Jurkat, Clone E6-1 (cell line): ENCODE data around the gene CDC25C.
A peak's percentile ranks its signal among the peaks of the same experiment; 100 is the strongest.
"Not testable (repeated sequence)": the region's sequence is repeated elsewhere in the genome, so short reads cannot be mapped to it uniquely, and the experiment has no call there.

Source experiments
- DNase-seq: peaks from one replicate; pipeline ENCODE4 v3.0.0-alpha.2; 2011; ENCODE audit warnings: low read depth, low spot score
- H3K4me3 ChIP-seq: 2 replicates; pipeline ENCODE4 v1.5.1; 2011; ENCODE audit warnings: mild to moderate bottlenecking, low read length, control low read depth, moderate library complexity

Gene CDC25C

DNA sequence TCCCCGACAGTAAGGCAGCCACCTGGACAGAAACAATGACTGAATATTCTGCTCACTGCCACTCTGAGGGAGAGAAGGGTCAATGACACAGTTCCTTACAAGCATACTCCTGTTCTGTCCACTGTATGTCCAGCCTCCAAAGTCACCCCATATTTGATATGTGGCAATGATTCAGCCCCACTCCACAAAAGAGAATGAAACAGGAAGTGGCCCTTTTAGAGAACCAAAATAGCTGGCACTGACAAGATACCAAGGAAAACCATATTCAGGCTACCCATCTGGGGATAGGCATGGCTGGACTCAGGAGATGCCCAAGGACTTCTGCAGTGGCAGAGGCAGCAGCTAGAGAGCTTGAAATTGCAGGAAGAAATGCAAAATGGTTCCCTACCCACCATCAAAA, 44.4 kb downstream of the CDC25C start:
- DNase-seq: no peak
- no peak overlapping the region for H3K4me3 ChIP-seq

DNA sequence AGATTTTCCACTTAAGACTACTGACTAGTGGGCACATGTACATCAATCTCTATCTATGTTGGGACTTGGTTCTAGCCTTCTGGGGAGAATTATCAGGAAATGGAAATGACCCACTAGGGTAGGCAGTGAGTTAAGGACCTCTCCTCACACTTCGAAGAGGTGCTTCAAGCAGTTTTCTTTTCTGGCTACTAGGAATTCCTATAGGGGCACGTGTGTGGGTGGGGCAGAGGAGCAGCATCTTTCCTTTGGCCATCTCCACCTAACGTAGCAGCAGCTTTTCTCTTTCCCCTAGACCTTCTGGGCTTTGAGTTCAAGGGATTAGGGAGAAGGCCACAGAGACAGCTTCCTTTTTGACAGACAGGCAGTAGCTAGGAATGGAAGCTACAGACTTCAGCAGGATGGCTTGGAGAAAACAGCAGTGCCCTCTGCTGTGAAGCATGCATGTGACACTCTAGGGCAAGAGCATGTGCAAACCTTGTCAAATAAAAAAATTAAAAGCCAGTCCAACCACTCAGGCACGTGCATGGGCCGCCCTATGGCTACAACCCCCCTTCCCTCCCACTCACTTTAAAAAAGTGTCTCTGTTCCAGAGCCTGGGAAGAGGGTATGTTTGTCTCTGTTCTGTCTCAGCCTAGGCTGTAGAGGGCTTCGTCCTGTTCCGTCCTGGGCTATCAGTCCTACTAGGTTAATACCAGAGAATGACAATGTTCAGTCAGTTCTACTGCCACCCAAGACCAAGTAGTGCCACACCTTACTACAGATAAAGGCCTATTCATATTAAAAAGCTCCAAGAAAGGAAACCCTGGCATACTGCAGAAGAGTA, 48.5 kb downstream of the CDC25C start:
- peak; percentile 17 for DNase-seq
- no peak overlapping the region for H3K4me3 ChIP-seq

DNA sequence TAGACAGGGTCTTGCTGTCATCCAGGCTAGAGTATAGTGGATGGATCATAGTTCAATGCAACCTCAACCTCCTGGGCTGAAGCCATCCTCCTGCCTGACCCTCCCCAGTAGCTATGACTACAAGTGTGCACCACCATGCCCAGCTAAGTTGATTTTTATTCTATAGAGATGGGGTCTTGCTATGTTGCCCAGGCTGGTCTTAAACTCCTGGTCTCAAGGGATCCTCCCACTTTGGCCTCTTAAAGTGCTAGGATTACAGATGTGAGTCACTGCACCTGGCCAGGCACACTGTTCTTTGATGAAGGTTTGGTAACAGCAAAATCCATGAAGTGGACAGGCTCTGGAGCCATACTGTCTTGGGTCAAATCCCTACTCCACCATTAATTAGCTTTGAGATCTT, 50.7 kb downstream of the CDC25C start:
- DNase-seq: no peak
- no peak overlapping the region for H3K4me3 ChIP-seq

DNA sequence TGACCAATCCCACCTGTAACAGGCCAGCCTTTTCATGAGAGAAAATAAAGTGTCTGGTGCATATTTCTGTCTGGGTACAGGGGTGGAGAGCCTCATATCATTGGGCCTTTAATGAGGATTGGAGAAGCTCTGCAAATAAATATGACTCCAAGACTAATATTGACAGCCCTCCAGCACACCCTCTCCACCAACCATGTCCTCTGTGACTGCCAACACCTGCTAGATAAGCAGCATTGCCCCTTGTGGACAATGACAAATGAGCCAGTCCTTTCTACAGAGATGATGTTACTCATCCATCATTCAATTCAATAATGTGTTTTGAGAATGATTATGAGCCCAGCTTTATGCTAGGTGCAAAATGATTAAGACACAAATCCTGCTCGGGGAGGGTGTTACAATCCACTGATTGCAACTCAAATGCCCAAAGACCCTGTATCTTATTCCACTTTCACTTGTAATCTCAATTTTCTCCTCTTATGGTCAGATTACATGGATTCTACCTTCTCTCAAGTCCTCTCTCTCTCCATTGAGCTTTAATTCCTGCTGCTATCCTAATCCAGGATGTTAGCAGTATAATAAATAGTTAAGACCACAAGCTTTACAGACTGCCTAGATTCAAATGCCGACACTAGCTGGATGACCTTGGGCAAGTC, 55.1 kb downstream of the CDC25C start:
- H3K4me3 ChIP-seq: no peak overlapping the region
- DNase-seq: no peak

DNA sequence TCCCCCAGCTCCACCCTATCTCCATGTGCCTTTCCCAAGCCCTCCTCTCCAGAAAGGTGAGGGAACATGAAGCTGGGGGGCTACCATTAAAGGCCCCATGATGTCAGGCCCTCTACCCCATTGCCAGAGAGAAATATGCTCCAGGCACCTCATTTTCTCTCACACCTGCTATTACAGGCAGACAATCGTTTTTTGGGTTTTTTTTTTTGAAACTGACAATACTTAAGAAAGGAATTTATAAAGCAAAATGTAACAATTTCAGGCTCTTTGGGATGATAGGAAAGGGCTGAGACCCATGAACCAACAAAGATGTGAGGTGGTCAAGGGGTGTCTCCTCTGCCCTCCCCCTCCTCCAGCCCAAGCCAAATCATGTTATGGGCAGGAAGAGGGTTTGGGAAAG, 55.7 kb downstream of the CDC25C start:
- DNase-seq: no peak
- H3K4me3 ChIP-seq: no peak overlapping the region

DNA sequence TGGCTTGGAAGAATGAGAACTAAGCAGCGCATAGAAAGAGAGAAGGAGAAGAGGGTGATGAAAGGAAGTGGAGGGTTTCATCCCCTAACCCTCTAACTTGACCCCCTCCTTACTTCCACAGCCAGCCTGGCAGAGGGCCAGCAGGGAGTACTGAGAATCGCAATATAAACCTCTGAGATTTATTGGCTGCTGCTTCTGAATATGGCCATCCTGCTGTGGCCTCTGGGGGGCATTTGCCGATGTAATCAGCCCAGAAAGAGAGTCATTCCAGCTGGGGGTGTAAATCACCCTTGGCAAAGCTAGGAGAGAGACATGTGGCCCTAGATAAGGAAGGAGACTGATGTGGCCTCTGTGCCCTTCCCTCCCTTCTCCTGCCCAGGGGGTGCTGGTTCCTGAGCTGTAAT, 56.2 kb downstream of the CDC25C start:
- DNase-seq: no peak

DNA sequence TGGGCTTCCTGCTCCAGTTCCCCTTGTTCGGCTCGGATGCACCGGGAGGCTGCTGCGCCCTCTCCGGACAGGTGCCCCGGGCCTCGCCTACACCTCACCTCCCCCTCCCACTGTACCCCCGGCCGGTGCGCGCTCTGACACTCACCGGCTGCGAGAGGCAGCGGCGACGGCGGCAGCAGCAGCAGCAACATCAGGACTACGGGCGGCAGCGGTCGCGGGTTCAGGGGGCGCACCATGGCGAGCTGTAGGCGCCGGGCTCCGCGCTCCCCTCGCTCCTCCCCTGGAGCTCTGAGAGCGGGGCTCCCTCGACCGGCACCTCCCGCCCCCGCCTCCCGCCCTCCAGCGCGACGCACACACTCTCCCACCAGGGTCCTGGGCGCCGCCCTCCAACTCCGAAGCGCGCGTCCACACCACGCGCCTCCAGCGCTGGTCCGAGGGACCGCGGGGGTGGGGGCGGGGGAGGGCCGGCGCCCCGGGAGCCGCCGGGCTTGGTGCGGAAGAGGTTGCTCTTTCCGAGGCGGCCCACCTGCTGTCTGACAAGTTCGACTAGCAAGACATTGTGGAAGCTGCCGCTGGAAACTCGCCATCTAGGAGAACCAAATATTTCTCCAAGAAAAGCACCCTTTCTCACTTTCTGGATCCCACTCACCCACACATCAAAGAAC, 57.3 kb downstream of the CDC25C start, which contains the start of gene GFRA3:
Gene GFRA3, minus strand, starts transcription at position 433 of the 665 bp plus-strand sequence. Its CDS starts 197 bp downstream, at position 236.
- DNase-seq: no peak
- peak within 1 kb of the TSS; percentile 21 for H3K4me3 ChIP-seq

More for the DNA sequence above, 56.2 kb downstream of the CDC25C start:
- H3K4me3 ChIP-seq: no peak overlapping the region

DNA sequence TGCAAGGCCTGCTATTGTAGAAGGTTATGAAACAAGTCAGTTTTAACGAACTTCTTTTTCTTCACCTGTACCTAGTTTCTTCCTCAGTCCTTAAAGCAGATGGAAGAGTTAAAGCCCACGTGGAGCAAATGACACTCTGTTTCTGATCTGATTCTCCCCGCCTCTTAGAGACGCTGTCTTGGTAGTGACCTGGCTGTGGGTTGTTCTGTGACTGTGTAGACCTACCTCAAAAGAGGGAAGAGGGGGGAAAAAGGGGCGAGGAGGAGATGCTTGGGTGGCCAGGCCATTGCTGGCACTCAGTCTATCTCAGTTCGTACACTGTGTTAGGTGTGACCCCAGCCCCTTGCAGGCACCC, 57.8 kb downstream of the CDC25C start:
- DNase-seq: no peak
- peak overlapping the region; percentile 21 for H3K4me3 ChIP-seq

DNA sequence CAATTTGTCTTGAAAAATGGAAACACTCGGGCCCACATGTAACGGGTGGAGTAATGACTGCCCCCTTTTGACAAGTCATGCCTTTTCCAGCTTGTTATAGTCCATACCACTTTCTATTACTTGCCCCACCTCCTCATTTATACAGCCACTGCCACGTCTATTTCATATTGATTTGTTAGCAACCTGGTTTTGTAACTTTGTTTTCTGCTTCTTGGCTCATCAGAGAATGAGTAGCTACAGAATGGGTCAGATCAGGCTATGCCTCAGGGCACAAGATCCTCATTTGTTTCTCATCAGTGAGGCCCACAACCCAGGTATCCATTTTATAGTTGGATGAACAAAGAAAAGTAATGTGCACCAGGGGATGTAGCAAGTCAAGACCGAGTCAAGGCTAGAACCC, 58.9 kb downstream of the CDC25C start:
- DNase-seq: no peak

DNA sequence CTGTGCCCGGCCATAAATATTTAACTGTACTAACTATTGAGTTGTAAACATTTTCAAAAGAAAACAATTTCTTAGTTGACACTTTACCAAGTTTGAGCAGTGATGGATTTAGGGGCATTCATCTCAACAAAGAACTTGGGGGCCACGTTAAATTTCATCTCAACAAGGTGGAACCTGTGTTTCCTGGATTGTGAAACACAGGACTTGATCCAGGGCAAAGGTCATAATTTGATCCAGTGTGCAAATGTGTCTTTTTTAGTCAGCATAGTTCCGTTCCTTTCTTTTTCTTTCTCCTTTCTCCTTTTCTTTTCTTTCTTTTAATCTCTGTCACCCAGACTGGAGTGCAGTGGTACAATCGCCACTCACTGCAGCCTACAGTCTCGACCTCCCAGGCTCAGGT, 60.3 kb downstream of the CDC25C start:
- H3K4me3 ChIP-seq: no peak overlapping the region
- no peak for DNase-seq

More for the DNA sequence above, 58.9 kb downstream of the CDC25C start:
- no peak overlapping the region for H3K4me3 ChIP-seq

DNA sequence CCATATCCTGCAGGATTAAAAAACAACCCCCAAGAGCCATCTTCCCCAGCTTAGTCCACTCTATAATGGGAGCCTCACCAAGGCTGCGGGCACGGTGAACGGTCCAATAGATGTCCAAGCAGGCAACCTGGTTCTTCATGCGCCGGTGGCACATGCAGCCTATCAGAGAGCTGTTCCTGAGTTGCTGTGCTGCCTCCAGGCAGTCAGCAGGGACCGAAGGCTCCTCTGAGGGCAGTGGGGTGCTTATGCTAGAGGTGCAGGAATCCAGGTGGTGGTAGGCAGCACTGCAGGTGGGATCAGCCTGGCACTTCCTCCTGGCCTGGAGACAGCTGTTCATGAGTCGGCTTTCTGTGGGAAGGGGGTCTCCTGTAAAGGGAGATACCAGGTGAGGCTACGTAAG, 67.4 kb downstream of the CDC25C start:
- DNase-seq: no peak

DNA sequence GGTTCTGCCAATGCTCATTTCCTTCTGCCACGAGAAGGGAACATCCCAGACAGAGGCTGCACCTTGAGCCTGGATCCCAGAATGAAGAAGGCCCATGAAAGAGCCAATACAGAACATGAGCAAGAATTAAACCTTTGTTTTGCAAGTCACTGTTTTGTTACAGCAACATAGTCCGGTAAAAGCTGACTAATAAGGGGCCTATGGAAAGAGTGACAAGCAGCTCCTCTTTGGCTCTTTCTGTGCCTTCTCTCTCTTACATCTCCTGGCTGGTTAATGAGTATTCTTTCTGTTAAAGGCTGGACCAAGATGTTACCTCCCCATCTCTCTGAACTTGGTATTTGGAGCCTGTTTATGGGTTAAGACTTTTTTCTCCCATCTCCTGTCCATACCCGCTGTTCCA, 68.0 kb downstream of the CDC25C start:
- no peak overlapping the region for H3K4me3 ChIP-seq
- no peak for DNase-seq

More for the DNA sequence above, 67.4 kb downstream of the CDC25C start:
- no peak overlapping the region for H3K4me3 ChIP-seq

DNA sequence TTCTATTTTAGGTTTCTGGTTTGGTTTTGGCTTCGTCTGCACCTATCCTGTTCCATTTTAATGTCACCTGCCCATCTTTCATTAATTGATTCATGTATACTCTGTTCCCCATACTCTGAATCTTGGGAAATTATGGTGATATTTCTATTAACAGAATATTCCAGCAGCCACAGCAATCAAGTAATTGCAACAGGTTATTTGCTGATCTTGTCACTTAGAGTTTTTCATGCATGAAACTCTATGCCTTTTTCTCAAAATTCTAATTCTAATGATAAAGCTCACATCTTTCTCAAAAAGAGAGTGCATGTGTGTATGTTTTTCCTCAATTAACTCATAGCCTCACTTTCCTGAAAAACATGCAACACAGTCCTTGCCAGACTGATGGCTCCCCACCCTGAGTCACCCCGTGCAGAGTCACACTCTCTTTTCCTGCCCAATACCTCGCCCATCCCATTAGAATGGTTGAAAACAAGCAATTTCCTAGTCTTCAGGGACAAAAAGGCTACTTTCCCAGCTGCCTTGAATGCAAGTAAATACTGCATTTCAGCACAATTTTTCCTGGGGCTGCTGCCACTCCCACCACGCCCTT, 72.8 kb downstream of the CDC25C start:
- no peak overlapping the region for H3K4me3 ChIP-seq
- no peak for DNase-seq

DNA sequence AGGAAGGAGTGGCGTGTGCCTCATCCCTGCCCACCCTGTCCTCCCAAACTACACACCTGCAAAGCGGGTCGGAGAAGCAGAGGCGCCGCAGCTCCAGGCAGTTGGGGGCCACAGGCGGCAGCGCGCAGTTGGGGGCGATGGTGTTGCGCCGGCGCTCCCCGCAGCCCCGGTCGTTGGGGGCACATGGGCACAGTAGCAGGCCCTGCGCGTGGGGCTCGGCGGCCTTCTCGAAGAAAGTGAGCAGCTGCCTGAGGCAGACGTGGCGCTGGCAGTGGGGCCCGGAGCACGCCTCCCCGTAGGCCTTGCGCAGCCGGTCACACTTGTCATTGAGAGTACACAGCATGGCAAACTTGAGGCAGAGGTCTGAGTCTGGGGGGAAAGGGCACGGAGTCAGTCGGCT, 74.0 kb downstream of the CDC25C start:
- no peak for DNase-seq
- no peak overlapping the region for H3K4me3 ChIP-seq

DNA sequence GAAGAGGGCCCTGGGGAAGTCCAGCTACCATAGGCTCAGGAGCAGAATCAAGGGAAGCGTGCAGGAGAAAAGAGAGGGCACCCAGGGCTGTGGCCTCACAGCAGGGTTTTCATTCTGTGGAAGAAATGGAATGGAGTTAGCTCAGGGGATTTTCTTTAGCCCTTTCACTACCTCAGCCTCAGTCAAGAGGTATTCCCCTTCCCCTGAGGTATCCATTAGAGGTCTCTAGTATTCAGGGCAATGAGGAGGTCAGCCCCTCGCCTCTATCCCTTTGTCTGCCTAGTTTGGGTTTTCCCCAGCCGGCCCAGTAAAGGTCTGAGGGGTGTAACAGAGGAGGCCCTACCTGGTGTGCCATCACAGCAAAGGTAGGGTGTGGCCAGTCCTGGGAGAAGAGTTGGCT, 78.7 kb downstream of the CDC25C start:
- H3K4me3 ChIP-seq: no peak overlapping the region
- no peak for DNase-seq

DNA sequence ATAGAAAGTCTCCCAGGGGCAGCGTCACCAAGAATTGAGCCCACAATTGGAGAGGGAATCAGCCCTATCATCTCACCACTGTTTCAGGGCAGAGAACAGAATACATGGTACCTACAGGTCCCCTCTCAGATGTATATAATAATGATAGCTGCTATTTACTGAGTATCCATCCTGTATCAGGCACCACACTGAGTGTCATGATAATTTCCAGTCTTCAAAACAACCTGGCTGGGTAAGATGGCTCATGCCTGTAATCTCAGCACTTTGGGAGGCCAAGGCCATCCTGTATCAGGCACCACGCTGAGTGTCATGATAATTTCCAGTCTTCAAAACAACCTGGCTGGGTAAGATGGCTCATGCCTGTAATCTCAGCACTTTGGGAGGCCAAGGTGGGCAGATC, 83.8 kb downstream of the CDC25C start:
- DNase-seq: not testable (repeated sequence)

DNA sequence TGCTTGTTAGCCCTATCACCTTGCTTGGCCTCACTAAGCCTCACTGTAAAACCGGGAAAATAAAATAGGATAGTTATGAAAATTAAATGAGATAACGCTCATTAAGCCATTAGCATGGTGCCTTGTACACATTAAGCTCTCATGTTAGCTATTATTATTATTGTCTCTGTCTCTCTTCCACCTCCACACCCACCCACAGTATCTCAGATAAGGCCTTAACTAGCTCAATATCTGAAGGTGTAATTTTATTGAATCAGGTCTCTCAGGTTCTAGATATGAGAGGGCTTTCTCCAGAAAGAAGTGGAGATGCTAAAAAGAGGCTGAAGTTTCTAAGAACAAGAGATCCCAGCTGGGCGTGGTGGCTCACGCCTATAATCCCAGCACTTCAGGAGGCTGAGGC, 84.8 kb downstream of the CDC25C start:
- DNase-seq: no peak
- H3K4me3 ChIP-seq: no peak overlapping the region

More for the DNA sequence above, 83.8 kb downstream of the CDC25C start:
- H3K4me3 ChIP-seq: not testable (repeated sequence)

DNA sequence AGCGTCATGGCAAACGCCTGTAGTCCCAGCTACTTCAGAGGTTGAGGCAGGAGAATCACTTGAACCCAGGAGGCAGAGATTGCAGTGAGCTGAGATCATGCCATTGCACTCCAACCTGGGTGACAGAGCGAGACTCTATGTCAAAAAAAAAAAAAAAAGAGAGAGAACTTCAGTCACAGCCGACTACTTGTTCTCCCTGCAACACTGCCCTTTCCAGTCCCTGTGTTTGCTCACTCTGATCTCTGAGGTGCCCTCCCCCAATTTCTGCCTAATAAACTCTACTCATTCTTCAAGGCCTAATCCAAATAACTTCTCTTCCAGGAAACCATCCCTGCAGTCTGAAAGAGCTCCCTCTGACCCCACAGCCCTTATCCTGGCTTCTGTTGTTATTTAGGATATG, 85.3 kb downstream of the CDC25C start:
- no peak overlapping the region for H3K4me3 ChIP-seq
- DNase-seq: no peak

DNA sequence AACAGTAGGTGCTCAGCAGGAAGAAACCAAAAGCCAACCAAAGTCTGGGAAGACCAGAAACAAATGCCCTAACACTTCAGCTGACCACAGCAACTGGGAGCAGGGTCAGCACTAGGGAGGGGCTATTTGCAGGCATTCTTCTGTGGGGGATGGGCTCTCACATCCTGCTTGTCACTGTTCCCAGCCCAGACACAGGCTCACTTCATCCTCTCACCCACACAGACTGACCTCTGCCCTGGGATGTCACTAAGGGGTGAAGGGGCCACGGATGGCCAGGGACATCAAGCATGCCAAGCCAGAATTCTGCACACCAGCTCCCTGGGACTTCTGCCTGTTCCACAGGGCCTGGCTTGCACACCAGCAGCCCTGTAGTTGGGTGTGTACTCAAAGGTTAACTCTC, 85.9 kb downstream of the CDC25C start:
- no peak for DNase-seq
- no peak overlapping the region for H3K4me3 ChIP-seq

DNA sequence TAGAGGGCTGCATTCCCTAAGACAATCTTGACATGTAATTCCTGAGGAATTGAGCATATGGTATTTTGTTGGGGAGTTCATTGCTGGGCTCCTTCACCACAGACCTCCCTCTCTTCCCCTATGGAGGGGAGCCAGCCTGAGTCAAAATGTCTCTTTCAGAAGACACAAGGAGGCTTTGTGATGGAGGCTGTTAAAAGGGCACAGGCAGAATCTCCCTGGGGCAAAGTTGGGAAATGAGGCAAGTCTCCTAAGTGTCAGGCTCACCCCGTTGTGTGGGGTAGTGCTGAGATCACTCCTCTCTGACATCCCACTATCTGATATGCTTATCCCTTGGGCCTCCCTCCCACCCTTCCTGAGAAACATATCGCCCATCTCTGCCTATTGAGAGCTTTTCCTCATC, 87.8 kb downstream of the CDC25C start:
- no peak overlapping the region for H3K4me3 ChIP-seq
- DNase-seq: no peak
